ENCODE data around the gene CENPB.

The CENPB gene

DNA sequence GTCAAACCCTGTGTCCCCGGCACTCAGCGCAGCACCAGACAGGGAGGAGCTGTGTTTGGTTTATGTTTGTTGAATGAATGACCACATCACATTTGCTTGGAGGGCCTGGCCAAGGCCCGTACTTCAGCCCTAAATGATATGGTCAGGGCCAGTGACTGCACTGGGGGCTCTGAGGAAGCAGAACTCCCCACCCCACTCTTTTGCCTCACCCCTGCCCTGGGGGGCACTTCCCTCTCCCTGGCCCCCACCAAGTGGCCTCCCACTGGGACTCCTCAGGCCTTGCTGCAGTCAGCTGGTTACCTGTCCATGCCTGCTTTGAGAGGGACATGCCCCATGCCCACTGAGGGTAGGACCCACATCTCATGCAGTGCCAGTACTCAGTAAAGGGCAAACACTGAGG is 21.9 kb downstream of the CENPB start:
- no peak for DNase-seq (ENCODE audit: low read depth)
- H3K4me3 ChIP-seq (ENCODE audit: low read depth, low read length): no peak overlapping the region
- TF ChIP-seq CTCF (IDR thresholded peaks at IDR 0.05; ENCODE audit: low read depth, low read length, missing control alignments): no peak

DNA sequence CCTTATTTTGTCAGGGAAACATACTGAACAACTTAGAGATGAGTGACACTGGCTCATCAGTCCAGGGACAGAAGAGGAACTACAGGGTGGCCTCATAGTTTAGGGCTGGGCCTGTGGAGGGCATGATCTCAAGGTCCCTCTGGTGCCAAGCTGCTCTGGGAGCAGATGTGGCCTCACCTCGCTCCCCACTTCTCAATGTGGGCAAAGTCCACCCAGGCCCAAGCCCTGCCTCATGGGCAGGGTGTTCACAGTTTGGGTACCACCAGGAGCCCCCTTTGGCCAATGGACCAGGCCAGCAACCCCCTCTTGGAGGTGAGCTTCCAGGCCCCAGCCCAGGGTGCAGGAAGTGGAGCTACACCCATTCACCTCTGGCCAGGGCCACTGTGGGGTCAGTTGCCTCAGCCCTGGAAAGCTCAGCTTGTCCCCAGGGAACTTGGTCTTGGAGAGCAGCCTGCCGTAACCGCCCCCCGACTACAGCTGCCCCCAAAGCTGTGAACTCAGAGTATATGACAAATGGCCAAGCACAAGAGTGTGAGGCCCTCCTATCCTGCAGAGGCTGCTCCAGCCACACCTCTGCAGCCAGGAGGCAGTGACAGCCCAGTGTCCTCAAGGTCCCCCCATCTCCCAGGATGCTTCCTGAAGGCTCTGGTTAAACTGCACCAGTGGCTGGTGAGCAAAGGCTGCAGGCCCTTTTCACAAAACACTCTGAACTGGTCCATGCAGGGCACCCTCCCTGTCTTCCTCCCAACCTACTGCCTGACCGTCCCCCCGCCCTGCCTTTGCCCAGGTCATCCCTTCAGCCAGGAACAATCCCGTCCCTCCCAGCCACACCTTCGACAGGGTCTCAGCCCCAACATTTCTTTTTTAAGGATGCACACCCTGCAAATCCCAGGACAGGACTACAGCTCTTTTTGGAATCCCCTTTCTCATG is 22.6 kb downstream of the CENPB start:
- TF ChIP-seq CTCF (IDR thresholded peaks at IDR 0.05; ENCODE audit: low read depth, low read length, missing control alignments): no peak
- no peak overlapping the region for H3K4me3 ChIP-seq (ENCODE audit: low read depth, low read length)
- no peak for DNase-seq (ENCODE audit: low read depth)

- no peak overlapping the region for H3K4me3 ChIP-seq (ENCODE audit: low read depth, low read length)
- no peak for DNase-seq (ENCODE audit: low read depth)
- no peak for TF ChIP-seq CTCF (IDR thresholded peaks at IDR 0.05; ENCODE audit: low read depth, low read length, missing control alignments)
These were observed 25.7 kb downstream of the CENPB start for GRCh38 chr20:3760655-3761348.

DNA sequence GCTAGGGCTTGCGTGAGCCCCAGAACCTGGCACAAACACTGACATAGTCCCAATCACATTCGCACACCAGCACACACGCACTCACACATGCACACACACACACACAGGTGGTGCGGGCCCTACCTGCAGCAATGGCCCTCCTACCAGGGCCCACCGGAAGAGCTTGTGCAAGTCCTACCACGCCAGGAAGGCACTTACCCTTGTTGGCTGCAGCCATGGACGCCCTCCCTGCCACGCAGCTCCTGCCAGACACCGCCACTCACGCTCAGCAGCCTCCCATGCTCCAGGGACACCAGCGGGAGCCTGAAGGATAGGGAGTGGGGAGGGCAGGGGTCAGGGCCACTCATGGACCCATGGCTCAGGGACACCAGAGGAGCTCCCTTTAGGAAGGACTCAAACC is 26.7 kb downstream of the CENPB start:
- TF ChIP-seq CTCF (IDR thresholded peaks at IDR 0.05; ENCODE audit: low read depth, low read length, missing control alignments): no peak
- no peak overlapping the region for H3K4me3 ChIP-seq (ENCODE audit: low read depth, low read length)
- DNase-seq (ENCODE audit: low read depth): no peak

- no peak for DNase-seq (ENCODE audit: low read depth)
- no peak for TF ChIP-seq CTCF (IDR thresholded peaks at IDR 0.05; ENCODE audit: low read depth, low read length, missing control alignments)
- no peak overlapping the region for H3K4me3 ChIP-seq (ENCODE audit: low read depth, low read length)
These were observed 27.2 kb downstream of the CENPB start for GRCh38 chr20:3759316-3759823.

DNA sequence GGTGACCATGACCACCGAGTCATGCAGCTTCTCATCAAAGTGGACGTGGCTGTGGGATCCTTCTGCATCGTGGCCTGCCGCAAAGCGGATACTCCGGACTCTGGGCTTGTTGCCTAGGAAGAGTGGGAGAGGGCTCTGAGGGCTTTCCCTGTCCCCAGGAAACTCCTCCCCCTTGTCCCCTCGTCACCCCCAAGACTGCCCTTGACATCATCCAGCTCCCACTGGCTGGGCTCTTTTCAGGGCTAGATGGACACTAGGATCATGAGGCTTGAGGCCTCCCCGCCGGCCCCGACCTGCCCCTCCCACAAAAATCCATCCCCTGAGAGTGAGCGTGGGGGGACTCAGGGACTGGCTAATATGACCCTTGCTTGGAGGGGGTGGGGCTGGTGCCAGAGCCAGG is 28.0 kb downstream of the CENPB start:
- no peak for DNase-seq (ENCODE audit: low read depth)
- no peak for TF ChIP-seq CTCF (IDR thresholded peaks at IDR 0.05; ENCODE audit: low read depth, low read length, missing control alignments)
- no peak overlapping the region for H3K4me3 ChIP-seq (ENCODE audit: low read depth, low read length)
